Measurements from ENCODE around the gene OTOS. TPM values are rescaled to one million over a fixed set of nuclear protein-coding genes. Genes with fewer than 3 reads are reported as not detected.
A peak's percentile ranks its signal among the peaks of the same experiment; 100 is the strongest.

Gene OTOS
- total RNA-seq, 4 donors from 2014 or later, result not detected

- intact Hi-C loops (cut with DNase I; ENCODE audit: low total_unique reads) (no loop called here), in situ Hi-C loops (cut with MboI; ENCODE audit: low sequenced_read_pairs in 4 of 4) (loop anchor here in 1 of 4 donors (25.0 kb wide), 1 partner anchor 1091 kb away; no protein-coding TSS in a partner anchor)
- DNase-seq (no peak), ATAC-seq (peak in 1 of 2 donors; percentile 13)
- Histone ChIP-seq H3K27me3 (no peaks in the 10 kb centered on the region), H3K4me1 (peaks cover 12 to 18% of the 10 kb centered on the region in 2 donors), H3K36me3 (peaks cover 0 to 32% of the 10 kb centered on the region in 2 donors), H3K4me3 (no peak overlapping the region), H3K27ac (peak overlapping the region; percentile 49 to 79 (median 69)), H3K9me3 (no peaks in the 10 kb centered on the region)
- TF ChIP-seq, protein P1, sequence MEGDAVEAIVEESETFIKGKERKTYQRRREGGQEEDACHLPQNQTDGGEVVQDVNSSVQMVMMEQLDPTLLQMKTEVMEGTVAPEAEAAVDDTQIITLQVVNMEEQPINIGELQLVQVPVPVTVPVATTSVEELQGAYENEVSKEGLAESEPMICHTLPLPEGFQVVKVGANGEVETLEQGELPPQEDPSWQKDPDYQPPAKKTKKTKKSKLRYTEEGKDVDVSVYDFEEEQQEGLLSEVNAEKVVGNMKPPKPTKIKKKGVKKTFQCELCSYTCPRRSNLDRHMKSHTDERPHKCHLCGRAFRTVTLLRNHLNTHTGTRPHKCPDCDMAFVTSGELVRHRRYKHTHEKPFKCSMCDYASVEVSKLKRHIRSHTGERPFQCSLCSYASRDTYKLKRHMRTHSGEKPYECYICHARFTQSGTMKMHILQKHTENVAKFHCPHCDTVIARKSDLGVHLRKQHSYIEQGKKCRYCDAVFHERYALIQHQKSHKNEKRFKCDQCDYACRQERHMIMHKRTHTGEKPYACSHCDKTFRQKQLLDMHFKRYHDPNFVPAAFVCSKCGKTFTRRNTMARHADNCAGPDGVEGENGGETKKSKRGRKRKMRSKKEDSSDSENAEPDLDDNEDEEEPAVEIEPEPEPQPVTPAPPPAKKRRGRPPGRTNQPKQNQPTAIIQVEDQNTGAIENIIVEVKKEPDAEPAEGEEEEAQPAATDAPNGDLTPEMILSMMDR (IDR thresholded peaks at IDR 0.05 in 4 of 5, conservative IDR thresholded peaks at IDR 0.05 in 1 of 5), result no peak
Measured at GRCh38 chr2:240127911-240128607, 12.4 kb downstream of the OTOS start.

- intact Hi-C loops (cut with DNase I; ENCODE audit: low total_unique reads) (no loop called here), in situ Hi-C loops (cut with MboI; ENCODE audit: low sequenced_read_pairs in 4 of 4) (loop anchor here in 1 of 4 donors (25.0 kb wide), 1 partner anchor 1090 kb away; no protein-coding TSS in a partner anchor)
- no peaks in the 10 kb centered on the region for H3K27me3 ChIP-seq
- no peak for ATAC-seq
- peaks cover 0 to 25% of the 10 kb centered on the region in 2 donors for H3K36me3 ChIP-seq
- no peak for DNase-seq
- H3K4me3 ChIP-seq, result no peak overlapping the region
- TF ChIP-seq, protein P1 (IDR thresholded peaks at IDR 0.05 in 4 of 5, conservative IDR thresholded peaks at IDR 0.05 in 1 of 5), result no peak
- TF ChIP-seq POLR2A (IDR thresholded peaks at IDR 0.05), result no peak
- H3K4me1 ChIP-seq, result peaks cover 12 to 15% of the 10 kb centered on the region in 2 donors
- H3K27ac ChIP-seq, result no peak overlapping the region
- H3K9me3 ChIP-seq, result no peaks in the 10 kb centered on the region
Measured at GRCh38 chr2:240127191-240127750, 13.2 kb downstream of the OTOS start.

GRCh38 chr2:240126731-240127130 lies 13.7 kb downstream of the OTOS start:
- in situ Hi-C loops (cut with MboI; ENCODE audit: low sequenced_read_pairs in 4 of 4) (loop anchor here in 1 of 4 donors (25.0 kb wide), 1 partner anchor 1089 kb away; no protein-coding TSS in a partner anchor), intact Hi-C loops (cut with DNase I; ENCODE audit: low total_unique reads) (no loop called here)
- no peak overlapping the region for H3K27ac ChIP-seq
- peaks cover 12 to 15% of the 10 kb centered on the region in 2 donors for H3K4me1 ChIP-seq
- no peaks in the 10 kb centered on the region for H3K27me3 ChIP-seq
- DNase-seq (no peak), ATAC-seq (no peak)
- TF ChIP-seq, protein P1 (IDR thresholded peaks at IDR 0.05 in 4 of 5, conservative IDR thresholded peaks at IDR 0.05 in 1 of 5), result no peak
- H3K4me3 ChIP-seq, result no peak overlapping the region
- peaks cover 0 to 20% of the 10 kb centered on the region in 2 donors for H3K36me3 ChIP-seq
- H3K9me3 ChIP-seq, result no peaks in the 10 kb centered on the region

DNA sequence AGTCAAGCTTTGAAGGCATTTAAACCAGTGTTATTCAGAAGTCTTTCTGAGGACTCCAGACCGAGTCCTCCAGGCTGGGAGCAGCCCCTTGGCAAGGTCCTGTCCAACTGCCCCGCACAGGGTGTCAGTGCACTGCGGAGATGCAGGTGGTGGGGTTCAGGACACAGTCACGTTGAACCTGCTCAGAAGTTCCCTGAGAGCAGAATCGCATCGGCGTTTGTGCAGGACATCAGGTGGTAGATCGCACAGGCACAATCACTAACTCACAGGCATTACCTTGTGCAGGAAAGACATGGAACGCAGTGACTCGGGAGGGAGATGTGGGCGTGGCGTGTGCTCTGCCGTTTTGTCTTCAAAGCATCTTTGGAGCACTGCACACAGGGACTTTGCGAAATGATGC lies 14.7 kb downstream of the OTOS start:
- DNase-seq, result no peak

More for the DNA sequence above, 14.7 kb downstream of the OTOS start:
- H3K9me3 ChIP-seq, result no peaks in the 10 kb centered on the region
- no peak overlapping the region for H3K4me3 ChIP-seq
- no peak overlapping the region for H3K27ac ChIP-seq
- no peak for ATAC-seq
- peaks cover 0 to 17% of the 10 kb centered on the region in 2 donors for H3K36me3 ChIP-seq
- no peak for TF ChIP-seq POLR2A (IDR thresholded peaks at IDR 0.05)
- TF ChIP-seq, protein P1 (IDR thresholded peaks at IDR 0.05 in 4 of 5, conservative IDR thresholded peaks at IDR 0.05 in 1 of 5), result no peak
- in situ Hi-C loops (cut with MboI; ENCODE audit: low sequenced_read_pairs in 4 of 4) (loop anchor here in 1 of 4 donors (25.0 kb wide), 1 partner anchor 1088 kb away; no protein-coding TSS in a partner anchor), intact Hi-C loops (cut with DNase I; ENCODE audit: low total_unique reads) (no loop called here)
- H3K4me1 ChIP-seq, result peaks cover 12 to 15% of the 10 kb centered on the region in 2 donors
- no peaks in the 10 kb centered on the region for H3K27me3 ChIP-seq

Data from gastrocnemius medialis (tissue), 4 donors.